HG02798 (cell line): Measurements from ENCODE around the gene KLHL11.
A peak's percentile ranks its signal among the peaks of the same experiment; 100 is the strongest.

Source experiments
- ATAC-seq: cut with Tn5 transposase; IDR thresholded peaks from one replicate; pipeline ENCODE4 v1.9.1; 2021; ENCODE audit warnings: mild to moderate bottlenecking; ENCODE audit not compliant: unreplicated experiment, poor library complexity

The KLHL11 gene

GRCh38 chr17:41864836-41865595 is at the start of gene KLHL11:
TSS of gene KLHL11 (minus strand) at chr17:41865423. CDS start at chr17:41865370, 53 bp downstream.
- ATAC-seq, result peak; percentile 90

GRCh38 chr17:41915020-41915419 is 49.8 kb upstream of the KLHL11 start:
- no peak for ATAC-seq

GRCh38 chr17:41914358-41914766 is 49.1 kb upstream of the KLHL11 start:
- ATAC-seq, result no peak

- ATAC-seq, result no peak
These were observed 48.6 kb upstream of the KLHL11 start for GRCh38 chr17:41913798-41914197.

- no peak for ATAC-seq
These were observed 47.7 kb upstream of the KLHL11 start for GRCh38 chr17:41912925-41913324.

GRCh38 chr17:41910701-41911391 is 45.6 kb upstream of the KLHL11 start:
- no peak for ATAC-seq

GRCh38 chr17:41909088-41909487 is 43.9 kb upstream of the KLHL11 start:
- ATAC-seq, result no peak

GRCh38 chr17:41907633-41908539 is 42.7 kb upstream of the KLHL11 start:
- ATAC-seq, result no peak

- no peak for ATAC-seq
These were observed 41.9 kb upstream of the KLHL11 start for GRCh38 chr17:41907185-41907556.

GRCh38 chr17:41906465-41907184 is 41.4 kb upstream of the KLHL11 start:
- no peak for ATAC-seq

- no peak for ATAC-seq
These were observed 39.9 kb upstream of the KLHL11 start for GRCh38 chr17:41905172-41905571.

- no peak for ATAC-seq
These were observed 39.1 kb upstream of the KLHL11 start for GRCh38 chr17:41904242-41904841.

- ATAC-seq, result no peak
These were observed 36.4 kb upstream of the KLHL11 start for GRCh38 chr17:41901646-41902045.

GRCh38 chr17:41896726-41897125 is 31.5 kb upstream of the KLHL11 start:
- ATAC-seq, result no peak

GRCh38 chr17:41895617-41896016 is 30.4 kb upstream of the KLHL11 start:
- no peak for ATAC-seq

- ATAC-seq, result no peak
These were observed 29.6 kb upstream of the KLHL11 start for GRCh38 chr17:41894791-41895331.

GRCh38 chr17:41893384-41893783 is 28.2 kb upstream of the KLHL11 start:
- no peak for ATAC-seq

GRCh38 chr17:41892021-41892376 is 26.8 kb upstream of the KLHL11 start:
- no peak for ATAC-seq

GRCh38 chr17:41891135-41892020 is 26.2 kb upstream of the KLHL11 start:
- no peak for ATAC-seq
